Right lobe of liver (tissue), 4 donors: Measurements from ENCODE around the gene MYDGF.

ENCODE experiments used
- POLR2A ChIP-seq: fragments of 450-650 bp; IDR thresholded peaks from one replicate; pipeline ENCODE4 v1.6.1; 2017; ENCODE audit warnings: antibody characterized with exemption, mild to moderate bottlenecking
- TF ChIP-seq, protein P1 (sequence below), 4 donors: fragments of 200-600 bp in 3 of 4; fragments of 450-650 bp in 1 of 4; IDR thresholded peaks; one replicate each; pipeline versions ENCODE4 v1.5.1 to v1.8.0; 2016 to 2022; ENCODE audit warnings: antibody characterized with exemption in 4 of 4, mild to moderate bottlenecking in 2 of 4
- donor health status: DM: no; HTN: no; CAD: no.
- donor health status: DM: no; HTN: no; CAD: no.
- donor health status: DM: no; HTN: yes; CAD: no.

DNA sequence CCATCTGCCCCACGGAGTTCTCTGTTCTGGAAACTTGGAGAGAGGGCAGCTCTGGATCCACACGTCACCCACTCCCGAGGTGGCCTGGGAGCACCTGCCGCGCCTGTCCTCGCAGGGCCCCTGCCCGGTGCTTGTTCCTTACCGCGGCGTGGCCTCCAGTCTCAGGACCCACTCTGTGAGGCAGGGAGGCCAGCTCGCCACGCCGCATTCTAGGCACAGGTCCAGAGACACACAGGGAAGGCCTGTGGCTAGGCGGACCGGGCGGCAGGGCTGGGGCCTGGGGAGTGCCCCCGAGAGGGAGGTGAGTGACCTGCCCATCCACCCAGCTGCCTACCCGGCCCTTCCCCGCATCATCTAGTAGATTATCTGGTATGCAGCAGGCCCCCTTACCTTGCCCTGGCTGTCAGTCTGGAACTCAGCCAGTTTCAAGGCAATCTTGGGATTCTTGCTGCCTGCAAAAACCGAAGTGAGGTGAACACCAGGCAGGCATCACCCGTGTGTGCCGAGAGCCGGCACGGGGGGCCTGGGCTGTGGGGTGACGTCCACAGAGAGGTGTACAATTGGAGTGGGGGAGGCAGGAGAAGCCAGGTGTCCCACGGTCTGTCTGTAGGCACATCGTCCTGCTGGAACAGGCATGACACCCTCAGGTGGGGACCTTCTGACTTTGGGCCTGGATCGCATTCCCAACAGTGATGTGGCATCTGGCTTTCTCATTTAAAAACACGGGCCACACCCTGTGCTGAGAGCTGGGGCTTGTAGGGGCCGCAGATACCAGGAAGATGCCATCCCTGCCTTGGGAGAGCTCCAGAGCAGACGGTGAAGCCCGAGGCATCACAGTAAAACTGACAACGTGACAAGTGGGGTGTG lies 29.9 kb upstream of the MYDGF start:
- TF ChIP-seq, protein P1, sequence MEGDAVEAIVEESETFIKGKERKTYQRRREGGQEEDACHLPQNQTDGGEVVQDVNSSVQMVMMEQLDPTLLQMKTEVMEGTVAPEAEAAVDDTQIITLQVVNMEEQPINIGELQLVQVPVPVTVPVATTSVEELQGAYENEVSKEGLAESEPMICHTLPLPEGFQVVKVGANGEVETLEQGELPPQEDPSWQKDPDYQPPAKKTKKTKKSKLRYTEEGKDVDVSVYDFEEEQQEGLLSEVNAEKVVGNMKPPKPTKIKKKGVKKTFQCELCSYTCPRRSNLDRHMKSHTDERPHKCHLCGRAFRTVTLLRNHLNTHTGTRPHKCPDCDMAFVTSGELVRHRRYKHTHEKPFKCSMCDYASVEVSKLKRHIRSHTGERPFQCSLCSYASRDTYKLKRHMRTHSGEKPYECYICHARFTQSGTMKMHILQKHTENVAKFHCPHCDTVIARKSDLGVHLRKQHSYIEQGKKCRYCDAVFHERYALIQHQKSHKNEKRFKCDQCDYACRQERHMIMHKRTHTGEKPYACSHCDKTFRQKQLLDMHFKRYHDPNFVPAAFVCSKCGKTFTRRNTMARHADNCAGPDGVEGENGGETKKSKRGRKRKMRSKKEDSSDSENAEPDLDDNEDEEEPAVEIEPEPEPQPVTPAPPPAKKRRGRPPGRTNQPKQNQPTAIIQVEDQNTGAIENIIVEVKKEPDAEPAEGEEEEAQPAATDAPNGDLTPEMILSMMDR (IDR thresholded peaks at IDR 0.05) = no peak
- TF ChIP-seq POLR2A = no peak
